Measurements from ENCODE around the gene TRAF3IP1. TPM values are rescaled to one million over a fixed set of nuclear protein-coding genes. Genes with fewer than 3 reads are reported as not detected.

The TRAF3IP1 gene
- total and polyA plus RNA-seq, 2 of the 13 experiments (the other 11 are each of a cell fraction or from before 2014, with no cell fraction given) = 4.1 to 12.9 TPM

DNA sequence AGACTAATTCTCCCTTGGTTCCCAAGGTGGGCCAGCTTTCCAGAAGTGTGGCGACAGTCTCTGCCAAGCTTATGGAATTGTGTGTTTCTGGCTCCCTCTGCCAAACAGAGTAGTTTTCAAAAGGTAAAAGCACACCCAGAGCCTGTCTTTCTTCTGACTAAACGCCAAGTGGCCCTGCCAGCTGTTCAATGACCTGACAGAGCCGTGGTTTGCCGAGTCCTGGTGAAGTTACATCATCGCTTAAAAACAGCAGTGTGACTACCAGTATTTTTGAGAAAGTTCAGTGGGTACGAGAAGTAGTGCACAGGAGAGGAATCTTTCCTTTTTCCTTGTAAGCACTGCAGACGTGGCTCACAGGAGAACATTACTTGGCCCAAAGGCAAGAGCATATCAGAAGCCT lies 33.8 kb upstream of the TRAF3IP1 start (continued):
- TF ChIP-seq ZNF143 (CRISPR knock-in tag; IDR thresholded peaks at IDR 0.05) (0 out of 2 replicates have a peak, but pooled peaks have one; percentile 12), FOSL2 (CRISPR knock-in tag; IDR thresholded peaks at IDR 0.05) (peak; percentile 20; the same call in 1 of the 2 replicates), FOXA3 (CRISPR knock-in tag; IDR thresholded peaks at IDR 0.05) (0 out of 2 replicates have a peak, but pooled peaks have one; percentile 11), ZNF562 (CRISPR knock-in tag; IDR thresholded peaks at IDR 0.05; ENCODE audit: borderline replicate concordance) (no peak), MEF2D (CRISPR knock-in tag; IDR thresholded peaks at IDR 0.05) (no peak), YY1 (IDR thresholded peaks at IDR 0.05; ENCODE audit: insufficient read depth, insufficient replicate concordance, low read depth, low read length) (no peak), ZMYM4 (CRISPR knock-in tag; IDR thresholded peaks at IDR 0.05) (no peak), POLR2G (IDR thresholded peaks at IDR 0.05; ENCODE audit: low read depth, low read length) (0 out of 2 replicates have a peak, but pooled peaks have one; percentile 6), SAP130 (CRISPR knock-in tag; IDR thresholded peaks at IDR 0.05; ENCODE audit: low read depth) (peak; percentile 68), ATF7 (IDR thresholded peaks at IDR 0.05) (peak; percentile 44; the same call in 1 of the 2 replicates), ATF7 (CRISPR knock-in tag; IDR thresholded peaks at IDR 0.05) (no peak), KAT8 (CRISPR knock-in tag; IDR thresholded peaks at IDR 0.05) (0 out of 2 replicates have a peak, but pooled peaks have one; percentile 18), ZNF614 (CRISPR knock-in tag; IDR thresholded peaks at IDR 0.05; ENCODE audit: borderline replicate concordance) (peak; percentile 38; the same call in 1 of the 2 replicates), ZNF317 (CRISPR knock-in tag; IDR thresholded peaks at IDR 0.05) (no peak), FOXM1 (CRISPR knock-in tag; IDR thresholded peaks at IDR 0.05) (no peak), REST (IDR thresholded peaks at IDR 0.05; ENCODE audit: borderline replicate concordance in 1 of 2, low read depth in 1 of 2, low read length in 2 of 2) (no peak), KMT2A (CRISPR knock-in tag; IDR thresholded peaks at IDR 0.05) (no peak), ZNF414 (CRISPR knock-in tag; IDR thresholded peaks at IDR 0.05) (no peak)
- TF ChIP-seq, protein P1, sequence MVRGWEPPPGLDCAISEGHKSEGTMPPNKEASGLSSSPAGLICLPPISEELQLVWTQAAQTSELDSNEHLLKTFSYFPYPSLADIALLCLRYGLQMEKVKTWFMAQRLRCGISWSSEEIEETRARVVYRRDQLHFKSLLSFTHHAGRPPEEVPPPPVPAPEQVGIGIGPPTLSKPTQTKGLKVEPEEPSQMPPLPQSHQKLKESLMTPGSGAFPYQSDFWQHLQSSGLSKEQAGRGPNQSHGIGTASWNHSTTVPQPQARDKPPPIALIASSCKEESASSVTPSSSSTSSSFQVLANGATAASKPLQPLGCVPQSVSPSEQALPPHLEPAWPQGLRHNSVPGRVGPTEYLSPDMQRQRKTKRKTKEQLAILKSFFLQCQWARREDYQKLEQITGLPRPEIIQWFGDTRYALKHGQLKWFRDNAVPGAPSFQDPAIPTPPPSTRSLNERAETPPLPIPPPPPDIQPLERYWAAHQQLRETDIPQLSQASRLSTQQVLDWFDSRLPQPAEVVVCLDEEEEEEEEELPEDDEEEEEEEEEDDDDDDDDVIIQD (CRISPR knock-in tag; IDR thresholded peaks at IDR 0.05; ENCODE audit: low read depth) = no peak
- TF ChIP-seq, protein P2, sequence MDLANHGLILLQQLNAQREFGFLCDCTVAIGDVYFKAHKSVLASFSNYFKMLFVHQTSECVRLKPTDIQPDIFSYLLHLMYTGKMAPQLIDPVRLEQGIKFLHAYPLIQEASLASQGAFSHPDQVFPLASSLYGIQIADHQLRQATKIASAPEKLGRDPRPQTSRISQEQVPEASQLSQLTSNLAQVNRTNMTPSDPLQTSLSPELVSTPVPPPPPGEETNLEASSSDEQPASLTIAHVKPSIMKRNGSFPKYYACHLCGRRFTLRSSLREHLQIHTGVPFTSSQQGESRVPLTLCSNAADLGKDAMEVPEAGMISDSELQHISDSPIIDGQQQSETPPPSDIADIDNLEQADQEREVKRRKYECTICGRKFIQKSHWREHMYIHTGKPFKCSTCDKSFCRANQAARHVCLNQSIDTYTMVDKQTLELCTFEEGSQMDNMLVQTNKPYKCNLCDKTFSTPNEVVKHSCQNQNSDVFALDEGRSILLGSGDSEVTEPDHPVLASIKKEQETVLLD (CRISPR knock-in tag; IDR thresholded peaks at IDR 0.05; ENCODE audit: low read depth) = no peak
- TF ChIP-seq, protein P3, sequence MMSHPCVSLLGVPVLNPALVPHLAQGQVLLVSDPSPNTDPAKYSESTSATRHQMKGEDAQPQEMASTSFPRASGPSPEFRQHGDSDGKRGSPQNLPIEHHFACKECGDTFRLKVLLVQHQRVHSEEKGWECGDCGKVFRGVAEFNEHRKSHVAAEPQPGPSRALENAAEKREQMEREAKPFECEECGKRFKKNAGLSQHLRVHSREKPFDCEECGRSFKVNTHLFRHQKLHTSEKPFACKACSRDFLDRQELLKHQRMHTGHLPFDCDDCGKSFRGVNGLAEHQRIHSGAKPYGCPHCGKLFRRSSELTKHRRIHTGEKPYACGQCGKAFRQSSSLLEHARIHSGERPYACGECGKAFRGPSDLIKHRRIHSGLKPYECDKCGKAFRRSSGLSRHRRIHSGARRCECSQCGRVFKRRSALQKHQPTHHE (CRISPR knock-in tag; IDR thresholded peaks at IDR 0.05; ENCODE audit: borderline replicate concordance) = 0 out of 2 replicates have a peak, but pooled peaks have one; percentile 8
